GM18498 (cell line): ENCODE measurements around the gene CARMIL1.

Source experiments
- ATAC-seq: cut with Tn5 transposase; IDR thresholded peaks from one replicate; pipeline ENCODE4 v1.9.1; 2021; ENCODE audit warnings: mild to moderate bottlenecking, moderate library complexity; ENCODE audit not compliant: unreplicated experiment

Gene CARMIL1

DNA sequence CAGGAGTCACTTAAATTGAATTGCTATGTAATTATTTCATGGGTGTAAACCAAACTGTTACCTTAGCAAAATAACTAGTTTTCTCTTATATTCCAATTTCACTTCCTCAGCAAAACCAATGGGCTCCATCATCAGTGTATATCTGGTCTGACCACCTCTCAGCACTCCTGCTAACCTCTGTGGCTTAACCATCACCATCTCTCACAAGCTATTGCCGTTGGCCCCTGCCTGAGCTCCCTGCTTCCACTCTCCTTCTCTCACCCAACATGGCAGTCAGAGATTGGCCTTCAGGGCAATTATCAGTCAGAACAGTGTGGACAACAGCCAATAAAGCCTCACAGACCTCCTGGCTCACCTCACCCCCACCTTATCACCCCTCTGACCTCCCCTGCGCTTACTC lies 124.0 kb downstream of the CARMIL1 start:
- no peak for ATAC-seq

- ATAC-seq: no peak
Measured at GRCh38 chr6:25404091-25404490, 124.9 kb downstream of the CARMIL1 start.

- ATAC-seq: peak; percentile 97
Measured at GRCh38 chr6:25404693-25405169, 125.6 kb downstream of the CARMIL1 start.

DNA sequence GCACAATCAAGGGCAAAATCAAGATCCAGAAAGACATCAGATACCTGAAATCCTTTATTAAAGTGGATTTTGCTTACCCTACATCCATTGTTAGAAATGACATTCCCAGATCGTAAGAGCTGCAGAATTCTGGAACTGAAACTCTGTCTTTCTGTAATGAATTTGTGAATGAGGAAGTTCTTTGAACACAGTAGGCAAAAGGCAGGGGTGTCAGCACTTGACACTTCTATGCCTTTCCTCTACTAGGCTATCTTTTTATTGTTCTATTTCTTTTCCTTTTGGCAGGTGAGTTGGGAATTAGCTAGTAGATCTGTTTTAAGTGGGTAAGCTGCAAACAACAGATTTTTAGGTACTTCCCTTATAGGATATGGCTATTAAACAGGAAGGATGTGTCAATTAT lies 126.3 kb downstream of the CARMIL1 start:
- no peak for ATAC-seq

DNA sequence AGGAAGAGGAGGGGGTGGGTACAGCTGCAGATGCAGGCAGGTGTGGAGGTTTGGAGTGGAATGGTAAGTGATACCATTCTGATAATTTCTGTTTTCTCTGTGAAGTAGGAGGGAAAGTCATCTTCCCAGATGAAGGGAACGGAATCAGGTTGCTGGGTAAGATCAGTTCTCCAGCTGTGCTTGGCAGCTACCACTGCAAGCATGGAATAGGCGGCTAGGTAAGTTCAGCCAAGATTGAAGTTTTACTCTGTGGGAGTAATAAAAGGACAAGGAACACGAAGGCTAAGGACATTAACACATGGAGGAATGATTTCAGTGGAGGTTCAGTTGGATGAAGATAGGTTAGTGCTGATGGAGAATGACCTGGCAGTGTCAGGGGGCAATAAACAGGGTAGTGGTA lies 128.3 kb downstream of the CARMIL1 start:
- no peak for ATAC-seq

GRCh38 chr6:25410102-25410501 lies 130.9 kb downstream of the CARMIL1 start:
- ATAC-seq: no peak

DNA sequence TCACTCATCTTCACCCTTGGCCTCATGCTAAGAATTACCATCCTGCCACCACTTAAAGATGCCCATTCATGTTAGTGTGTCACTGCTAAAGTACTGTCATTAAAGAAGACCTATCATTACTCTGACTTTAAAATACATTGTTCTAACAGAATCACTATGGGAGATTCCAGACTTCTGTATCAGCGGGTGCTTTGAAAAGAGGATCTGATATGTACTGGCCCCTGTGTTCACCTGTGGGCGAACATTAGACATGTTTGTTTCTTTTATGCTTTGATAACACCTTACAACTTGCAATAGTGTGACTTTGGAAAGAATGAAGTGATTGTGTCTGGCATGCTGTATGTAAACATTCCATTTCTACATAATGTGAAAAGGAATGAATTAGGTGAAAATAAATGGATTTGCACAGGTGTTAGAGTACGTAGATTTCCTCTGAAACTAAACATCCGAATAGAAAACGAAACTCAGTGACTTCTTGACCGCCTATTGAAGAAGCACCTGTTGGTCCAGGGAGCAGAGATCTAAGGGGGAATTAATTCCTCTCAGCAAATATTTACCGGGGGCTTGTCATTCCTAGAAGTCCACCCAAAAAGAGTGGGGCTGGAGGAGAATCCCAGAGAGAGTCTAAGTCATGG lies 132.3 kb downstream of the CARMIL1 start:
- ATAC-seq: no peak

GRCh38 chr6:25413207-25413905 lies 134.2 kb downstream of the CARMIL1 start:
- no peak for ATAC-seq

- no peak for ATAC-seq
Measured at GRCh38 chr6:25414168-25414567, 135.0 kb downstream of the CARMIL1 start.

- no peak for ATAC-seq
Measured at GRCh38 chr6:25414755-25415154, 135.6 kb downstream of the CARMIL1 start.

GRCh38 chr6:25415274-25415673 lies 136.1 kb downstream of the CARMIL1 start:
- no peak for ATAC-seq

GRCh38 chr6:25415701-25416100 lies 136.5 kb downstream of the CARMIL1 start:
- ATAC-seq: no peak

- no peak for ATAC-seq
Measured at GRCh38 chr6:25417046-25417605, 138.0 kb downstream of the CARMIL1 start.

DNA sequence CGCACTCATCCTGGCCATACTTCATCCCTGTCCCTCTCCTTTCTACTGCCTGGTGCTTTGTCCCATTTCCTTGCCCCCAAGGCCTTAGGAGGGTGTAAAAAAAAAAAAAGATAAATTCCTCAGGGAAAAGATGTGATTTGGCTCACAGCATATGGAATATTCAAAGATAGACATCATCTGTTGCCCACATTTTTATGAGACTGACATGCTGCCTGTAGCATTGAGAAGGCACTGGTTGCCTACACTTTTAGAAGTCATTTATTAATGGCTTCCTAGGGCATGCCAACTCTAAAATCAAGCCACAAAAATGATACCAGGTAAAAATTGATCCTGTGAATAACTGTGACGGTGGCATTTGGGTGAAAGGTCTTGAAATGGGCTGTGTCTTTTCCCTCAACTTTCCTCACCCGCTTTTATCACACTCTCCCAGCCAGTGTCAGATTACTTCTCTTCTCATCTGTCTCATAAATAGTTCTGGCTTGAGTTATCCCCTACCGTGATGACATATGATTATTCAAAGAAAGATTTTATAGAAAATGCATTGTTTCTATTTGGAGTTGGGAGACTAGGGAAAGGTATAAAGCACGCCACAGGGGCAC lies 139.4 kb downstream of the CARMIL1 start:
- ATAC-seq: no peak

- ATAC-seq: no peak
Measured at GRCh38 chr6:25419879-25420278, 140.7 kb downstream of the CARMIL1 start.

DNA sequence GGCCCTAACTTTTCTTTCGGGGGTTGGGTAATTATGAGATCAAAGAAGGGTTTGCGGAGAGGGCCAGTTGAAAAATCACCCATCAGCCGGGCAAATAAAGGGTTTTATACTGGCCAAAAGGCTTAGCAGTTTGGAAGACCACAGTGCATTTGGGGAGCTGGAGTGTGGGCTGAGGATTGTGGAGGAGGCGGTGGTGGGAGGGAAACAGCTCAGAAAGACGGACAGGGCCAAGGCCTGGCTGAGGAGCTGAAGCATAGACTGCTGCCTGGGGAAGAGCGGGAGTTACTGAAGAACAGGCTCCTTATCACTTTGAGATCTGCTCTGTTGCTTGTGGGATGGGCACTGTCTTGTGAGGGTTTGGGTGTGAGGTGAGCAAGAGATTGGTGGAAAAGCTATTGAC lies 144.2 kb downstream of the CARMIL1 start:
- no peak for ATAC-seq

GRCh38 chr6:25424303-25424702 lies 145.1 kb downstream of the CARMIL1 start:
- no peak for ATAC-seq

GRCh38 chr6:25427549-25427948 lies 148.4 kb downstream of the CARMIL1 start:
- no peak for ATAC-seq

GRCh38 chr6:25428758-25429317 lies 149.7 kb downstream of the CARMIL1 start:
- no peak for ATAC-seq

DNA sequence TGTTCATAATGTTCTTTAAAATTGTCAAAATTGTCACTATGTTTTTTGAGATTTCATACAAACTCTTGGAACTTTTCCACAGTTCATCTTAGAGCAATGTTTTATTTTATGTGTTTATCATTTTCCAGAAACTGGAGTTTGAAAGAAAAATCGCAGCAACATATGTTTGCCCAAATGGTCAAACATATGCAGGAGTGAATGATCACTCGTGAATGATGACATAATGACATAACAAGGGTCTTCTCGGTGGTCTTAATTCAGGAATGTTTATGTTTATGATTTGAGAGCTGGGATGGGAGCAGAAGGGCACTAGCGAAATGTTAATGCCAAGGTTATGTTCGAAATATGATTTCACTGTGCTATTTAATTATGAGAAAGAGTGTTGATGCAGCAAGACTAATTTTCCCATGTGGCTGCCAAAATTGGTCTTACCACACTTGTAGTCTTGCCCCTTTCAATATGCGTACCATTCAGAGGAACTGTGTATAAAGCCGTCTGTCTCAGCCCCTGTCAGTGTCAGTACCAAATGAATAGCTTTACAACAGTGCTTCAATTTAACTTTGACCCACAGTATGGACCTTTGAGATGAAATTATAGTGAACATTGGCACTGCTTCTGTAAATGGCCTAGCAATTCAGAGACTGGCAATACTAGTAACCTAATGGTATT lies 152.3 kb downstream of the CARMIL1 start:
- no peak for ATAC-seq

- ATAC-seq: no peak
Measured at GRCh38 chr6:25431975-25432307, 152.8 kb downstream of the CARMIL1 start.
